ENCODE results near the gene ATP8B4. TPM values are rescaled to one million over a fixed set of nuclear protein-coding genes. Genes with fewer than 3 reads are reported as not detected.

ATP8B4 gene
- total and polyA plus RNA-seq, 11 donors = 0.51 to 14.7 (median 2.1) TPM

DNA sequence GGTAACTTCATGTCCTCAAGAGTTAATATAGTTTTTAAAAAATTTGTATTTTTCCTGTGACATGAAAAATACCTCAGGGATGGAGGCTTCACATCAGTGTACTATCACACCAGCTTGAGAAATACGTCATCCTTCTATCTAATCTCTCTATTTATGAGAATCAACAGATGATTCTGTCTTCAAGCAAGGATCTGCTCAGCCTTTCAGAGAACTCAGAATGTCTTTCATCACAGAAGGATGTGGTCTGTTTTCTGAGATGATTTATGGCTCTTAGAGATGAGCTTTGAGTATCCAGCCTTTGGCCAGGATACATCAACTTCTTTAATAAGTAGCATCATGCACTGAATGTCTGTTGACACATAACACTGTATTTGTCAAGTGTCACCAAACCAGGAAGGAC lies 304.3 kb downstream of the ATP8B4 start:
- peak in 2 of 4 donors; percentile 47 to 49 for ATAC-seq
- TF ChIP-seq, protein P1, sequence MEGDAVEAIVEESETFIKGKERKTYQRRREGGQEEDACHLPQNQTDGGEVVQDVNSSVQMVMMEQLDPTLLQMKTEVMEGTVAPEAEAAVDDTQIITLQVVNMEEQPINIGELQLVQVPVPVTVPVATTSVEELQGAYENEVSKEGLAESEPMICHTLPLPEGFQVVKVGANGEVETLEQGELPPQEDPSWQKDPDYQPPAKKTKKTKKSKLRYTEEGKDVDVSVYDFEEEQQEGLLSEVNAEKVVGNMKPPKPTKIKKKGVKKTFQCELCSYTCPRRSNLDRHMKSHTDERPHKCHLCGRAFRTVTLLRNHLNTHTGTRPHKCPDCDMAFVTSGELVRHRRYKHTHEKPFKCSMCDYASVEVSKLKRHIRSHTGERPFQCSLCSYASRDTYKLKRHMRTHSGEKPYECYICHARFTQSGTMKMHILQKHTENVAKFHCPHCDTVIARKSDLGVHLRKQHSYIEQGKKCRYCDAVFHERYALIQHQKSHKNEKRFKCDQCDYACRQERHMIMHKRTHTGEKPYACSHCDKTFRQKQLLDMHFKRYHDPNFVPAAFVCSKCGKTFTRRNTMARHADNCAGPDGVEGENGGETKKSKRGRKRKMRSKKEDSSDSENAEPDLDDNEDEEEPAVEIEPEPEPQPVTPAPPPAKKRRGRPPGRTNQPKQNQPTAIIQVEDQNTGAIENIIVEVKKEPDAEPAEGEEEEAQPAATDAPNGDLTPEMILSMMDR (IDR thresholded peaks at IDR 0.05) = no peak
- TF ChIP-seq POLR2A (IDR thresholded peaks at IDR 0.05) = no peak
- intact Hi-C loops (cut with DNase I) = no loop called here
- Histone ChIP-seq H3K4me1 (peaks cover 0 to 11% (median 0%) of the 10 kb centered on the region in 12 donors), H3K9me3 (peaks cover 0 to 5% (median 0%) of the 10 kb centered on the region in 12 donors), H3K27ac (no peak overlapping the region), H3K27me3 (no peaks in the 10 kb centered on the region), H3K4me3 (no peak overlapping the region), H3K36me3 (no peaks in the 10 kb centered on the region)
- 61 to 69% (median 63%) methylated on average over 1 of the region's 1 CpG for WGBS, 4 donors
- no peak for DNase-seq

GRCh38 chr15:49813625-49814024 lies 305.4 kb downstream of the ATP8B4 start:
- Histone ChIP-seq H3K27me3 (no peaks in the 10 kb centered on the region), H3K27ac (no peak overlapping the region), H3K36me3 (no peaks in the 10 kb centered on the region), H3K4me3 (no peak overlapping the region), H3K9me3 (peaks cover 0 to under 1% (median 0%) of the 10 kb centered on the region in 12 donors), H3K4me1 (peaks cover 0 to 13% (median 0%) of the 10 kb centered on the region in 12 donors)
- ATAC-seq = peak in 3 of 4 donors; percentile 45 to 82 (median 55)
- TF ChIP-seq, protein P1 (IDR thresholded peaks at IDR 0.05) = no peak
- TF ChIP-seq POLR2A (IDR thresholded peaks at IDR 0.05) = no peak
- intact Hi-C loops (cut with DNase I) = no loop called here
- DNase-seq = peak in 3 of 5 donors; percentile 24 to 51 (median 32)

DNA sequence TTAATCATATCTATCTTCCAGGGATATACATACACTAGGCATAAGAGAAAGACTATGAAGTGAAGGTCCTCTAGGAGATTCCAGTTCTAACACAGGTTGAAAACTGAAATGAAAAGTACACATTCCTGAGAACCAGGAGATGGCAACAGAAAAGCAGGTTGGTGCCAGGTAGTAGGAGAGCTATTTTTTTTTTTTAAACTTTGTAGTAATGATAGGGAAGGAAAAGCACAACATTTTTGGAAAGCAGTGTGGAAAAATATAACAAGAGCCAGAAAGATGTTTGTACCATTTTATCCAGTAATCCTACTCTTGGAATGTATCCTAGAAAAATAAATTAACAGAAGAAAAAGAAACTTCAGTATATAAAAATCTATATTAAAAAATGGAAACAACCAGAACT lies 308.3 kb downstream of the ATP8B4 start:
- DNase-seq (no peak), ATAC-seq (no peak)
- H3K4me1 ChIP-seq = peaks cover 0 to 10% (median 0%) of the 10 kb centered on the region in 12 donors
- intact Hi-C loops (cut with DNase I) = no loop called here
- H3K9me3 ChIP-seq = peaks cover 0 to 2% (median 0%) of the 10 kb centered on the region in 12 donors
- no peak overlapping the region for H3K4me3 ChIP-seq
- no peak for TF ChIP-seq POLR2A (IDR thresholded peaks at IDR 0.05)
- TF ChIP-seq, protein P1 (IDR thresholded peaks at IDR 0.05) = no peak
- no peaks in the 10 kb centered on the region for H3K27me3 ChIP-seq
- H3K27ac ChIP-seq = peak overlapping the region in 3 of 12 donors; percentile 12 to 54 (median 41)
- H3K36me3 ChIP-seq = no peaks in the 10 kb centered on the region

DNA sequence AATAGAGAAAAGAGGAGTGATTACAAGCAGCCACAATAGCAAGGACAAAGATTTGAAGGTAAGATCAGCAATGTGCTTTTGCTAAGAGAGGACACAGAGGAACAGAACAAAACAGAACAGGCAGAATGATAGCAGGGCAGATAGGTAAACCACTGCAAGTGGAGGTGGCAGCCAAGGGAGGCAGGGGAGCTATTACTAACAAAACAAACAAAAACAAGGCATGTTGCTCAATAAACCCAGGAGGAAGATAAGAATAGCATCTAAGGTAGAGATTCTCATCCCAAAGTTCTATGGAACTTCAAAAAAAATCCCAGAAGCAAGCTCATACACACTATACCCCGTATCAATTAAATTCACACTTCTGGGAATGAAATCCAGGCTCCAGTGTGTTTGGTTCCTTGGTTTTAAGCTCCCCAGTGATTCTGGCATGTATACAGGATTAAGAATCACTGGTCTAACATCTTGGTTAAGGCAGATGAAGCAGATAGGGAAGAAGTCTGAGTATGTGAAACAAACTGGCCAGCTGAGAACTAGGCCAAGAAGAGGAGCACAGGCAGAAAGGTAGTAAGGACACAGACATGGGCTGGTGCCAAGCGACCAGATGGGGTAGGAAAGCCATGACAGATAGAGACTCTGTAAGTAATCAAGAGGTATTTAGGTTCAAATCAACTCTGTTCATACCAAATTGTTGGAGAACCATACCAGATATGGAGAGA lies 309.0 kb downstream of the ATP8B4 start:
- Histone ChIP-seq H3K4me3 (no peak overlapping the region), H3K4me1 (peaks cover 0 to 9% (median 0%) of the 10 kb centered on the region in 12 donors), H3K9me3 (peaks cover 0 to 2% (median 0%) of the 10 kb centered on the region in 12 donors), H3K27me3 (no peaks in the 10 kb centered on the region), H3K27ac (peak overlapping the region in 3 of 12 donors; percentile 23 to 54 (median 41)), H3K36me3 (no peaks in the 10 kb centered on the region)
- intact Hi-C loops (cut with DNase I) = loop anchor here in 1 of 10 donors (10.0 kb wide), 1 partner anchor 65 kb away; no protein-coding TSS in a partner anchor
- WGBS, 4 donors = 82 to 87% (median 85%) methylated on average over 2 of the region's 2 CpGs
- ATAC-seq (no peak), DNase-seq (no peak)
- TF ChIP-seq, protein P1 (IDR thresholded peaks at IDR 0.05) = no peak
- no peak for TF ChIP-seq POLR2A (IDR thresholded peaks at IDR 0.05)
